Ramos (cell line): Measurements from ENCODE around the gene TIPARP.

Experiments
- in situ Hi-C: fragments of 300-500 bp; cut with MboI; formaldehyde crosslinking; loops from one replicate; pipeline ENCODE4 v1.14.3; 2022; ENCODE audit warnings: low sequenced_read_pairs; ENCODE audit not compliant: unreplicated experiment

TIPARP gene

GRCh38 chr3:156674046-156674910 is at the start of gene TIPARP:
TSS of gene TIPARP (plus strand) at chr3:156674590. CDS start at chr3:156677698, 3,108 bp downstream.
- in situ Hi-C loops = no loop called here

GRCh38 chr3:156626104-156626503 is 48.3 kb upstream of the TIPARP start:
- in situ Hi-C loops = no loop called here

- in situ Hi-C loops = no loop called here
Measured at GRCh38 chr3:156627946-156628569, 46.3 kb upstream of the TIPARP start.

- in situ Hi-C loops = no loop called here
Measured at GRCh38 chr3:156628836-156629618, 45.4 kb upstream of the TIPARP start.

- in situ Hi-C loops = no loop called here
Measured at GRCh38 chr3:156630081-156630772, 44.2 kb upstream of the TIPARP start.

GRCh38 chr3:156630773-156631093 is 43.7 kb upstream of the TIPARP start:
- in situ Hi-C loops = no loop called here

- in situ Hi-C loops = no loop called here
Measured at GRCh38 chr3:156631323-156631722, 43.1 kb upstream of the TIPARP start.

- in situ Hi-C loops = no loop called here
Measured at GRCh38 chr3:156632601-156633000, 41.8 kb upstream of the TIPARP start.

GRCh38 chr3:156633335-156633734 is 41.1 kb upstream of the TIPARP start:
- in situ Hi-C loops = no loop called here

- in situ Hi-C loops = no loop called here
Measured at GRCh38 chr3:156635034-156635433, 39.4 kb upstream of the TIPARP start.

- in situ Hi-C loops = no loop called here
Measured at GRCh38 chr3:156635973-156636372, 38.4 kb upstream of the TIPARP start.

GRCh38 chr3:156637480-156638022 is 36.8 kb upstream of the TIPARP start:
- in situ Hi-C loops = no loop called here

GRCh38 chr3:156638271-156638670 is 36.1 kb upstream of the TIPARP start:
- in situ Hi-C loops = no loop called here

GRCh38 chr3:156639414-156640023 is 34.9 kb upstream of the TIPARP start:
- in situ Hi-C loops = no loop called here

GRCh38 chr3:156641618-156641975 is 32.8 kb upstream of the TIPARP start:
- in situ Hi-C loops = no loop called here

- in situ Hi-C loops = no loop called here
Measured at GRCh38 chr3:156642750-156643728, 31.4 kb upstream of the TIPARP start.

- in situ Hi-C loops = no loop called here
Measured at GRCh38 chr3:156643729-156644389, 30.5 kb upstream of the TIPARP start.

- in situ Hi-C loops = no loop called here
Measured at GRCh38 chr3:156644958-156645357, 29.4 kb upstream of the TIPARP start.
